HG03558 (cell line): ENCODE results near the gene TNRC6A.
"Not testable (repeated sequence)": the region's sequence is repeated elsewhere in the genome, so short reads cannot be mapped to it uniquely, and the experiment has no call there.

Experiments
- ATAC-seq: cut with Tn5 transposase; IDR thresholded peaks from one replicate; pipeline ENCODE4 v1.9.1; 2021; ENCODE audit warnings: moderate number of reproducible peaks; ENCODE audit not compliant: unreplicated experiment; ENCODE audit errors: extremely low read depth

Gene TNRC6A

DNA sequence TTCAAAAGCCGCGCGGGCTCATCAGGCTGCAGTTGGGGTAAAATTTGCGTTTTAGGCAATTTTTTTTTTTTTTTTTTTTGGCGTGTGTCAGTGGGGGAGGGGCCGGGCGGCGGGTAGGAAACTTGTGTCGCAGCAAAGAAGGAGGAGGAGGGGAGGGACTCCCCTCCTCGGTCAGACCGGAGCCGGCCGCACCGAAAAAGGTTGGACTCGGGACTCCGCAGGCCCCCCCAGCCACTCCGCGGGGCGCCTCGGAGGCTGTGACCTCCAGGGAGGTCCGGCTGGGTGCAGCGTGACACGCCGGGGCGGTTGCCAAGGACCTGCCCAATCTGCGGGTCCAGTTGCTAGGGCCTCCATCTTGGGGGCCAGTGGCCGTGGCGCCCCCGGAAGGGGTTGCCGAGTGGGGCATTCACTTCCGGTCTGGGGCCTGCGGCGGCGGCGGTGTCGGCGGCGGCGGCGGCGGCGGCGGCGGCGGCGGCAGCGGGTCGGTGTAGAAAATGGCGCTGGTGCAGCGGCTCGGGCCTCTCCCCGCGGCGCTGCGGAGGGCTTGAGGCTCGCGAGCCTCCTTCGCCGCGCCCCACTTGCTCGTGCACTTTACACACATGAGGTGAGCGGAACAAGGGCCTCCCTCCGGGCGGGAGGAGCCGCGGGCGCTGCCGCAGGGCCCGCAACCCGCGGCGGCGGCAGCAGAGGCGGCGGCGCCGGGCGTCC, at the start of gene TNRC6A:
TSS of gene TNRC6A (plus strand) at position 409 of the 708 bp plus-strand sequence. CDS start at position 600, 191 bp downstream.
- peak; percentile 70 for ATAC-seq

DNA sequence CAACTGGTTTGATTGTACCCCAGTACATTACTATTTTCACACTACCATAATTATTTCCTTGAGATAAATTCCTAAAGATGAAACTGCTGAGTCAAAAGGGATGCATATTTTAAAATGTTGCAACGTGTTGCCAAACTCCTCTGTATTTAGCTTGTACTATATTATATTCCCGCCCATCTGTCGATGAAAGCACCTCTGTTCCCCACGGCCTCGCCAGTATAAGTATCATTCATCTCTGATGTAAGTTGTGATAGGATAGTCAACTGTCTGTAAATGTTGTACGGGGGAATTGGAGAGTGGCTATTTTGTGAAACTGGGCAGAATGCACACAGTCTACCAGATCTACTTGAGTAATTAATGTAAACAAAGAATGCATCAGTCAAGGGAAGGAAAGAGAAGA, 47.7 kb upstream of the TNRC6A start:
- no peak for ATAC-seq

DNA sequence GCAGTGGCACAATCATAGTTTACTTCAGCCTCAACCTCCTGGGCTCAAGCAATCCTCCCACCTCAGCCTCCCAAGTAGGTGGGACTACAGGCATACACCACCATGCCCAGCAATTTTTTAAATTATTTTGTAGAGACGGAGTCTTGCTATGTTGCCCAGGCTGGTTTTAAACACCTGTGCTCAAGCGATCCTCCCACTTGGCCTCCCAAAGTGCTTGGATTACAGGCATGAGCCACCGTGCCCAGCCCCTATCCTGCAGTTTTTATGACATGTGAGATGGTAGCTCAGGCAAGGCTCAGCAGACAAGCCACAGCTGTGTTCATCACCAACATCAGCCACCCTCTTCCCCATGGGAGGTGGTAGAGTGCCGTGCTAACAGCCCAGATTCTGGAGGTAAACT, 46.2 kb upstream of the TNRC6A start:
- no peak for ATAC-seq

DNA sequence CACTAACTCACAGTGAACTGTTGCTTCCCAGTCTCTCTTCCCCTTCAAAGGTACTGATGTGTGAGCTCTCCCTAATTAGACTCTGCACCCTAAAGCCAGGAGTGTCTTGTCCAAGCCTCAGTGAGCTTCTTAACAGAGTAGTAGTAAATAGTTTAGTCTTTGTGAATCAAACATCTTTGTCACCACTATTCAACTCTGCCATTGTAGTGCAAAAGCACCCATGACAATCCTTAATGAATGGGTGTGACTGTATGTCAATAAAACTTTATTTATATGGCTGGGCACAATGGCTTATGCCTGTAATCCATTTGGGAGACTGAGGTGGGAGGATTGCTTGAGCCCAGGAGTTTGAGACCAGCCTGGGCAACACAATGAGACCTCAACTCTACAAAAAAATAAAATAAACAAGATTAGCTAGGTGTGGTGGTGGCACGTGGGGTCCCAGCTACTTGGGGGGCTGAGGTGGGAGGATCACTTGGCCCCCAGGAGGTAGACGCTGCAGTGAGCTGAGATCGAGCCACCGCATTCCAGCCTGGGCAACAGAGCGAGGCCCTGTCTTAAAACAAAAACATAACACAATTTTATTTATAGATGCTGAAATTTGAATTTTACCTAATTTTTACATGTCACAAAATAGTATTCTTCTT, 45.5 kb upstream of the TNRC6A start:
- no peak for ATAC-seq

DNA sequence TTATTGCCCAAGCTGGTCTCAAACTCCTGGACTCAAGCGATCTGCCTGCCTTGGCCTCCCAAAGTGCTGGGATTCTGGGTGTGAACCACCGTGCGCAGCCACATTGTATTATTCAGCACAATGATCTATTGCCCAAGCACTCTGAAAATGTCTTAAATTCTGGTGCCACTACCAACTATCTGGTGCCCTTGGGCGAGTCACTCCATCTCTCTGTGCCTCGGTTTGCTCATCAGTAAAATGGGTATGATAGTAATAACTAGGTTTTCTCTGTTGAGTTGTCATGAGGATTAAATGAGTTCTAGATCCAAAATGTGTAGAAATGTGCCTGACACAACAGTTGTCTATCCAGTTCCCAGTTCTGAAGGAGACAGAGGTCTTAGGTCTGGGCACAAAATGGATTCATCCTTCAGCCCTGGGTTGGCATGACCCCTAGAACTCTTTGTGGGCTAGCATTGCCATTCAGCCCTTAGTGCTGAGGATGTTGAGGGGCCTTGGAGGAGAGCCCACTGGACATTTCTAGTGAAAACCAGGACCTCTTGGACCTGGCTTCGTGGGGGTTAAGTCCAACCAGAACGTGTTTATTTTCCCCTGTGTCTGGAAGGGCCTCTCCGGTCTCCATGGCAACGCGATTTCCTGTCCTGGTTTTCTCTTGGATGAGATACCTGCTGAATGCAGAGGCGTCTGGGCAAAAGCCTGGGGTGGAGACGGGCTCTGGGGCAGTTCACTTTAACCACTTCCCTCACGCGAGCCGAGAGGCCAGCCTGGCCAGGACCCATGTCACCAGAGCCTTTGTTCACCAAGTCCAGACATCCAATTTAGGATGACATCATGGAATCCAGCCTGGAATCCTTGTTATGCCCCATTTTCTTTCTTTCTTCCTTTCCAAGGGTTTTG, 43.7 kb upstream of the TNRC6A start:
- no peak for ATAC-seq

DNA sequence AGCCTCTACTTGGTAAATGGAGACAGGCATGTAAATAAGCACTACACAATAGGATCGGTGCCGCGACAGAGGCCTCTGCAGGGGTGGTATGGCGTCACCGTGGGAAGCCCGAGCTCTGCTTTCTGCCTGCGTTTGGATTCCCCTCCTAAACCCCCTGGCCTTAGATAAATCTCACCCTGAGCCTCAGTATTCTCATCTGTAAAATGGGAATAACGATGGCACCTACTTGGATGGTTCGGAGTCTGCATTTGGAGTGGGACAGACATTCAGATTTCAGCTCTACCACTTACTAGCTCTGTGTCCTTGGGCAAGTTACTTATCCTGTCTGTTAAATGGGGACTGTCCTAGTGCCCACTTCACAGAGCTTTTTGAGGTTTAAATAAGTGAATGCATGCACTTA, 42.8 kb upstream of the TNRC6A start:
- no peak for ATAC-seq

DNA sequence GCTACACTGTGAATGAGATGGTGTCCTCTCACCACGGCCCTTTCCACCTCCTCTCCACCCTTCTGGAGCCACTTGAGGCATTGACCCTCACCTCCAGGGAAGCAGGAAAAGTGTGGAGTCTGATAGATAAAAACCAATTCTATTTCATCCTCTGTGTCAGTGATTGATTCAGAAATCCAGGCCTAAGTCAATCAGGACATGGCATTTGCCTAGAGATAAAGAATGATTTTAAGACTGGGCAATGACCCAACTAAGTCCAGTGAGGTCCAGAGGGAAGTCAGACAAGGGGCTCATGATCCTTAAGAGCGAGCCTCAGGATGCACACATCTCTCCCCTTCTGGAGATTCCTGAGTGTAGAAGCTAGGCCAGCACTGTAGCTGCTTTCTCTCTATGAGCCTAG, 41.1 kb upstream of the TNRC6A start:
- ATAC-seq, result no peak

DNA sequence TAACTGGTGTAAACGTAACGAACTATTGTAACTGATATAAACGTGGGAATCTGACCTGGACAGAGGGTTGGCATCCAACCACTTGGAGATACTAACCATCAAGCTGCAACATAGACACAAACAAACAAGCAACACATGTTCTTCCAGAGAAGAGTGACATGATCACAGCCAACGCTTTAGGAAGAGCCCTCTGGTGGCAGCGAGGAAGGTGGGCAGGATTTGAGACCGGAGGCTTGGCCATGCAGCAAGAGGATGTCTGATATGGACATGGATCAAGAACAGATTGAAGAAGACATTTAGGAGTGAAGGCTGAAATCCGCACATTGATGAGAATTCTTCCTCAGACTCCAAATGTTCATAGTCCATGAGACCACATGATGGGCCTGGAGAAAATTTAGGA, 40.3 kb upstream of the TNRC6A start:
- ATAC-seq, result no peak

DNA sequence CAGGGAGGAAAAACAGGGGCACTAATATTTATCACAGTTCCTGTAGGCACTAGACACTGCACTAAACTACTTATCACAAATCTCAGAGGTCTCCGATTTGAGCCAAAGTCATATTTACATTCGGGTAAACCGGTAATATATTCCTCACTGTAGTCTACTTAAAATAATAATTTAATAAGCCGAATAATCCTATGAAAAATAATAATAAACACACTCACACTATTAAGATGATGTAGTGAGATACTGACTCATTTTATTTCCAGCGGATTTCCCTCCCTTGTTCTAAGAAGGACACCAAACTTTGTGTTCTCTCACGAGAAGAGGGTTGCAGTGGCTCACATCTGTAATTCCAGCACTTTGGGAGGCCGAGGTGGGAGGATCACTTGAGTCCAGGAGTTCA, 36.6 kb upstream of the TNRC6A start:
- no peak for ATAC-seq

DNA sequence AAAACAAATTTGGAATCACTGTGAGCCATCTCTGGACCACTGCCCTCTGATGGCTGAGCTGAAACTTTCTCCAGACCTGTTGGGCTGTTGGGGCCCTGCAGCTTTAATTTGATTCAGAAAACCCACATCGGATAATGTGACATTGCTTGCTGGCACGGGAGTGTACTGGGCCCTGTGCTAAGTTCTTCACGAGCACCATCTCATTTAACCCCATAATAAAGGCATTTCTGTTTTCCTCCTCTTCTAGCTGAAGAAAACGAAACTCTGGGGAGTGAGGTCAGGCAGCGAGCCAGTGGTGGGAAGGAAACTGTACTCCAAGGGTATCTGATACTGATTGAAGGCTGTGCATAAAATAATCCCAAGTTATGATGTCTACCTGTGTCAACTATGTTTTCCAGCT, 34.5 kb upstream of the TNRC6A start:
- no peak for ATAC-seq

DNA sequence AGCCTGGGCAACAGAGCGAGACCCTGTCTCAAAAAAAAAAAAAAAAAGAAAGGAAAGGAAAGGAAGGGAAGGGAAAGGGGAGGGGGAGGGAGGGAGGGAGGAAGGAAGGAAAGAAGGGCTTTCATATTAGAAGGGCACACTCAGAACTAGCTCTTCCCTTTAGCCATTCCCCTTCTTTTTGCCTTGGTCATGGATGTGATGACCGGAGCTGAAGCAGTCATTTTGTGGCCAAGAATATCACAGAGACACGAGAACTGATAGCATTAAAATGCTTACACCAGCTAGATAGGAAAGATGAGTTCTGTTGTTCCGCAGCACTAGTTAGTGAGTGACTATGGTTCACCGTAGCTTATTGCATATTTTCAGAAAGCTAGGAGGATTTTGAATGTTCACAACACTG, 32.8 kb upstream of the TNRC6A start:
- ATAC-seq, result no peak

DNA sequence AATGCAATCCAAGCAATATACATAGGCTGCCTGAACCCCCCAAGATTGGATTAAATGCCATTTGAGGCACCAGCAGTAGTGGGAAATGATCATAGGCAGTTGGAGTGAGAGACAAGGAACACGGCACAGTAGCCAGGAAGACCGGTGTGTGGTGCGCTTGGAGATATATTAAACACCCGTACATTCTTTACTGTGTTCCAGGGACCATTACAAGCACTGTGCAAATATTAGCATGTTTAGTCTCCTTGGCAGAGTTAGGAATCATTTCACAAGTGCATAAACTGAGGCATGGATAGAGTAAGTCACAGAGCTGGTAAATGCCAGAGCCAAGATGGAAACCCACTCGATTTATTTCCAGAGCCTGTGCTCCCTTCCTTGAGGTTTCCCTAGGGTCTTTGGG, 31.1 kb upstream of the TNRC6A start:
- no peak for ATAC-seq

DNA sequence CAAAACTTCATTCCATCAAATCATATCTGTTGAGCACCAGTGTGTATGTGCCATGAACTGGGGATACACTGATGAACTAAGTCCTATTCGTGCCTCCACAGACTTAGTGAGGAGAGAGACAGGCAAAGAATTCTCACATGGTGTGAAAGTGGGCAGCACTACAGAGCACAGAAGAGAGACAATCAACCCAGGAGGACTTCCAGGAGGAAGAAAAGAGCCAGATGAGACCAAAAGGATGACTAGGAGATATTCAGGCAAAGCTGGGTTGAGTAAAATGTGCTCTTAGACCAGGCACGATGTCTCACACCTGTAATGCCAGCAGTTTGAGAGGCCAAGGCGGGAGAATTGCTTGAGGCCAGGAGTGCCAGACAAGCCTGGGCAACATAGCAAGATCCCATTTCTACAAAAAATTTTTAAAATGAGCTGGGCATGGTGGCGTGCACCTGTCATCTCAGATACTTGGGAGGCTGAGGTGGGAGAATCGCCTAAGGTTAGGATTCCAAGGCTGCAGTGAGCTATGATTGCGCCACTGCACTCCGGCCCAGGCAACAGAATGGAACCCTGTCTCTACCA, 30.2 kb upstream of the TNRC6A start:
- no peak for ATAC-seq

DNA sequence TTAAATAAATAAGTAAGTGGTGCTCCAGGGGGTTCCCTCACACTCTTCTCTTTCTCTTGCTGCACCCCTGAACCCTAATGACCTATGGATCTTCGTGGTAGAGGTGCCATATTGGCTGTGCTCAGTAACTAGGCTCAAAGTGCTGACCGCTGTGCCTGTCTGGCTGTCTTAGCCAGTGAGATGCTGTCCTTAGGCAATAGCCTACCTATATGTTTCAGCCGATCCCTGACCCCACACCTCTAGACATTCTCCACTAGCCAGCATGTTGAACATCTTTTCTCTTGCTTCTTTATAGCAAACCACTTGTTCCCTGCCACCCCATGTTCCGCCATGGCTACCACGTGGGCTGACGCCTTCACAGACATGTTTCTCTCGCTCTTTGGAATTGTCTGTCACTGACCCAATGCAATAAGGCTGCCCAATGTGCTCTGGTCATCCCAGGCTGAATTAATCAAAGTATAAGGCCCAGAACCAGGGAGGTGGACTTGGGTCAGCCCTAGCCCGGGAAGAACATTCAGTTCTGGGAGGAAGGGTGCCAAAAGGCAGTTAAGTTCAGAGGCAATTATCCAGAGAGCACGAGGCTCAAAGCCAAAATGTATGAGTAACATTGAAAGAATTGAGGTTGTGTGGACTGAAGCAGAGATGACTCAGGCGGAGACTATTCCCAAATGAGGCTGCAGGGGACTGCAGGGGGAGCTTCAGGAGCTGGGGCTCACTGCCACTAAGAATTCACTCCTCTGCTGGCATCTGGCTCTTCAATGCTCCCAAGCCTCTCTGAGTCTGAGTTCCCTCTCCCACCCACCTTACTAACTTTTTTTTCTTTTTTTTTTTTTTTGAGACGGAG, 28.7 kb upstream of the TNRC6A start:
- no peak for ATAC-seq

DNA sequence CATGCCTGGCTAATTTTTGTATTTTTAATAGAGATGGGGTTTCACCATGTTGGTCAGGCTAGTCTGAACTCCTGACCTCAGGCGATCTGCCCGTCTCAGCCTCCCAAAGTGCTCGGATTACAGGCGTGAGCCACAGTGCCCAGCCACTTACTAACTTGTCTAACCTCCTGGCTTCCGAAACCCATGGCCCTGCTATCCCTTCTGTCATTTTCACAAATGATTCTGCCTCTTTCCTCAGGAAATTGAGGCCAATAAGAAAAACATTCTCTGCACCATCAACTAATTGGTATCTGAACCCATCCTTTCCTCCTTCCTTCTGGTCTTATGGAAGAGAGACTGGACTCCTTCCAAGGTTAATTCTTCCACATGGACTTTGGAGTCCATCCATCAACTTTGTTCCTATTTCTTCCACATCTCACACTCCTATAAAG, 27.9 kb upstream of the TNRC6A start:
- no peak for ATAC-seq

DNA sequence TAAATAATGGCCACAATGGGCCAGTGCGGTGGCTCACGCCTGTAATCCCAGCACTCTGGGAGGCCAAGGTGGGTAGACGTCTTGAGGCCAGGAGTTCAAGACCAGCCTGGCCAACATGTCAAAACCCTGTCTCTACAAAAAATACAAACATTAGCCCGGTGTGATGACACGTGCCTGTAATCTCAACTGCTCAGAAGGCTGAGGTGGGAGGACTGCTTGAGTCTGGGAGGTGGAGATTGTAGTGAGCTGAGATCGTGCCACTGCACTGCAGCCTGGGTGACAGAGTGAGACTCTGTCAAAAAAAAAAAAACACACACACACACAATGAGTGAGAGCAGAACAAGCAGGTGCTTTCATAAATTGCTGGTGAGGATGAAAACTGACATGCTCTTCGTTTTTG, 21.7 kb upstream of the TNRC6A start:
- not testable (repeated sequence) for ATAC-seq

DNA sequence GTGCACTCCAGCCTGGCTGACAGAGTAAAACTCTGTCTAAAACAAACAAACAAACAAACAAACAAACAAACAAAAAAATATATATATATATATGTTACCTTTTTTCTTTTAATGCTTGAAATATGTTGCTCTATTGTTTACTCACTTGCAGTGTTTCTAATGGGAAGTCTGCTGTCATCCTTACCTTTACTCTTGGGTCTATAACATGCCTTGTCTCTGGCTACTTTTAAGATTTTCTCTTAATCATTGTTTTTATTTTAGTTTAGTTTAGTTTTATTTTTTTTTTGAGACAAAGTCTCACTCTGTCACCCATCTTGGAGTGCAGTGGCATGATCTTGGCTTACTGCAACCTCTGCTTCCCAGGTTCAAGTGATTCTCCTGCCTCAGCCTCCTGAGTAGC, 16.1 kb upstream of the TNRC6A start:
- no peak for ATAC-seq

DNA sequence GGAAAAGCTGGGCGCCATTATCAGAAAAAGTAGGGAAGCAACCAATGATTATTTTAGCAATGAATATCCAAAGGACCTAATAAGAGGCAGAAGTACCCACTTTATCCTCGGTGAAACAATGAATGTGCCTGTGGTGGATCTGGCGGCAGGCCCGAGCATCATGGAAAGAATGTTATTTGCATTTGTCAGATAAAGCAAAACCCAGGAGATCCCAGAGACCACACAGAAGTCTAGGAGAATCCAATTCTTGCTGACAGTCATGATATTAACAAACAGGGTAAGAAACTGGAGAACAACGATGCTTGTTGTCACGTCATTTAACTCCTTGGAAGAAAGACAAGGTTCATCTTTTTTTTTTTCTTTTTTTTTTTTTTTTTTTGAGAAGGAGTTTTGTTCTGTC, 12.0 kb upstream of the TNRC6A start:
- no peak for ATAC-seq

DNA sequence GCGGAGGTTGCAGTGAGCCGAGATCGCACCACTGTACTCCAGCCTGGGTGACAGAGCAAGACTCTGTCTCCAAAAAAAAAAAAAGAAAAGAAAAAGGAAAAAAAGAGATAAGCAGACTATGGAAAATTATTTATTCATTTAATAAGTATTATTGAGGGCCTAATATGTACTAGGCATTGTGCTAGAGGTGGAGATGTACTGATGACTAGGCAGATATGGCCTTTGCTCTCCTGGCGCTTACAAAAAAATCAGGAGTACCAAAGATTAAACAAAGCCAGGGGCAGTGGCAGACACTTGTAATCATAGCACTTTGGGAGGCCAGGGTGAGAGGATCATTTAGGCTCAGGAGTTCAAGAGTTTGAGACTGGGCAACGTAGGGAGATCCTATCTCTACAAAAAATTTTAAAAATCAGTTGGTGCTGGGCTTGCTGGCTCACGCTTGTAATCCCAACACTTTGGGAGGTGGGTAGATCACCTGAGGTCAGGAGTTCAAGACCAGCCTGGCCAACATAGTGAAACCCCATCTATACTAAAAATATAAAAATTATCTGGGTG, 10.4 kb upstream of the TNRC6A start:
- ATAC-seq, result no peak

DNA sequence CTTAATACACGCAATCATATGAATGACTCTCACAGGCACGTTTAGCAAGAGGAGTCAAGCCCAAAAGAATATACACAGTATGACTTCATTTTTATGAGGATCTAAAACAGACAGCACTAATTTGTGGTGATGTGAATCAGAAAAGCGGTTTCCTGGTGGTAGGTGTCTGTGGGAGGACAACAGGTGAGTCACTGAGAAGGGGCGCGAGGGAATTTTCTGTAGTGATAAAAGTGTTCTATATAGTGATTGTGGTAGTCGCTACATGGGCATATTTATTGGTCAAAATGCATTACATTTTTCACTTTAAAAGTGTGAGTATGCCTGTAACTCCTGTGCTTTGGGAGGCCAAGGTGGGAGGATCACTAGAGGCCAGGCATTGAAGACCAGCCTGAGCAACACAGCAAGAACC, 7.6 kb upstream of the TNRC6A start:
- no peak for ATAC-seq
